WTC11 (cell line): ENCODE data around the gene SIGLEC7. TPM values are rescaled to one million over a fixed set of nuclear protein-coding genes. Genes with fewer than 3 reads are reported as not detected.

Source experiments
- ATAC-seq: fragments of 200-7000 bp; cut with Tn5 transposase; 2 replicates; pipeline ENCODE4 v1.10.0; 2021; ENCODE audit warnings: mild to moderate bottlenecking, moderate library complexity
- CTCF ChIA-PET: fragments of 300-600 bp; sonication (Branson Sonifier 250); formaldehyde crosslinking; loops from one replicate; lab custom pipeline; 2021; ENCODE audit warnings: antibody characterized with exemption; lab: Charles Lee
- POLR2A ChIA-PET: fragments of 350-600 bp; sonication (Branson Sonifier 250); formaldehyde crosslinking; loops from one replicate; lab custom pipeline; 2021; ENCODE audit warnings: antibody characterized with exemption; lab: Charles Lee
- DNase-seq: peaks from one replicate; pipeline ENCODE4 v3.0.0; 2021; ENCODE audit warnings: low spot score
- H3K27ac Mint-ChIP-seq: 2 replicates; pipeline ENCODE4 v1.8.0; 2021; ENCODE audit warnings: mixed read lengths
- H3K27me3 Mint-ChIP-seq: 2 replicates; pipeline ENCODE4 v1.8.0; 2021; ENCODE audit warnings: low read depth, mild to moderate bottlenecking, moderate library complexity, mixed read lengths
- H3K36me3 Mint-ChIP-seq: 2 replicates; pipeline ENCODE4 v1.8.0; 2021; ENCODE audit warnings: mixed read lengths
- H3K4me1 Mint-ChIP-seq: 2 replicates; pipeline ENCODE4 v1.8.0; 2022; ENCODE audit warnings: mixed read lengths
- H3K4me3 Mint-ChIP-seq: 2 replicates; pipeline ENCODE4 v1.8.0; 2021; ENCODE audit warnings: mild to moderate bottlenecking, moderate library complexity, mixed read lengths
- H3K9me3 Mint-ChIP-seq: 2 replicates; pipeline ENCODE4 v1.8.0; 2021; ENCODE audit warnings: mixed read lengths
- ARID4B ChIP-seq: sonication (generic); formaldehyde crosslinking; IDR thresholded peaks from 2 replicates; pipeline ENCODE4 v1.8.0; 2023; ENCODE audit warnings: missing genetic modification reagents, mild to moderate bottlenecking, borderline replicate concordance
- E2F5 ChIP-seq: sonication (generic); formaldehyde crosslinking; IDR thresholded peaks from 2 replicates; pipeline ENCODE4 v1.8.1; 2022; ENCODE audit warnings: mild to moderate bottlenecking, moderate library complexity, missing genetic modification reagents
- ETV6 ChIP-seq: sonication (generic); formaldehyde crosslinking; IDR thresholded peaks from 2 replicates; pipeline ENCODE4 v1.8.1; 2022; ENCODE audit warnings: mild to moderate bottlenecking, missing genetic modification reagents
- GTF2I ChIP-seq: fragments of 250-450 bp; sonication (Bioruptor Pico); conservative IDR thresholded peaks from 2 replicates; pipeline ENCODE4 v1.4.0; 2021; ENCODE audit warnings: mild to moderate bottlenecking
- HMGXB4 ChIP-seq: sonication (generic); formaldehyde crosslinking; IDR thresholded peaks from 2 replicates; pipeline ENCODE4 v1.8.1; 2023; ENCODE audit warnings: mild to moderate bottlenecking, moderate library complexity, missing genetic modification reagents
- MAX ChIP-seq: sonication (generic); formaldehyde crosslinking; IDR thresholded peaks from 2 replicates; pipeline ENCODE4 v1.8.0; 2022; ENCODE audit warnings: mild to moderate bottlenecking, missing genetic modification reagents
- MLX ChIP-seq: sonication (generic); formaldehyde crosslinking; IDR thresholded peaks from 2 replicates; pipeline ENCODE4 v1.8.1; 2023; ENCODE audit warnings: mild to moderate bottlenecking, missing genetic modification reagents, moderate library complexity
- NFATC4 ChIP-seq: fragments of 250-450 bp; sonication (Bioruptor Pico); IDR thresholded peaks from 2 replicates; pipeline ENCODE4 v1.9.0; 2021; ENCODE audit warnings: mild to moderate bottlenecking
- NFYB ChIP-seq: sonication (generic); formaldehyde crosslinking; conservative IDR thresholded peaks from 2 replicates; pipeline ENCODE4 v1.8.0; 2022; ENCODE audit warnings: low read depth, missing genetic modification reagents
- RORB ChIP-seq: fragments of 250-450 bp; sonication (Bioruptor Pico); IDR thresholded peaks from 2 replicates; pipeline ENCODE4 v1.9.0; 2021; ENCODE audit warnings: mild to moderate bottlenecking
- TEAD1 ChIP-seq: sonication (generic); formaldehyde crosslinking; IDR thresholded peaks from 2 replicates; pipeline ENCODE4 v1.8.0; 2022; ENCODE audit warnings: mild to moderate bottlenecking, missing genetic modification reagents
- ZBTB21 ChIP-seq: sonication (generic); formaldehyde crosslinking; IDR thresholded peaks from 2 replicates; pipeline ENCODE4 v1.8.1; 2023; ENCODE audit warnings: mild to moderate bottlenecking, missing genetic modification reagents, borderline replicate concordance
- ZNF121 ChIP-seq: sonication (generic); formaldehyde crosslinking; IDR thresholded peaks from 2 replicates; pipeline ENCODE4 v1.8.0; 2023; ENCODE audit warnings: missing genetic modification reagents
- ZNF317 ChIP-seq: sonication (generic); formaldehyde crosslinking; IDR thresholded peaks from 2 replicates; pipeline ENCODE4 v1.8.1; 2023; ENCODE audit warnings: low read depth, mild to moderate bottlenecking, moderate library complexity, missing genetic modification reagents, borderline replicate concordance
- ZNF396 ChIP-seq: fragments of 250-450 bp; sonication (Bioruptor Pico); IDR thresholded peaks from 2 replicates; pipeline ENCODE4 v1.8.0; 2021; ENCODE audit warnings: mild to moderate bottlenecking, moderate library complexity, borderline replicate concordance
- ZNF532 ChIP-seq: fragments of 250-450 bp; sonication (Bioruptor Pico); IDR thresholded peaks from 2 replicates; pipeline ENCODE4 v1.9.0; 2021; ENCODE audit warnings: mild to moderate bottlenecking, borderline replicate concordance
- total RNA-seq: library from RNA; stranded (reverse); gene quantifications from 3 replicates; pipeline ENCODE4 v1.2.3, GENCODE V29; 2021

Gene SIGLEC7
- total RNA-seq, 1 experiment from 2014 or later = not detected

GRCh38 chr19:51098365-51099046 is 43.6 kb upstream of the SIGLEC7 start:
- TF ChIP-seq ZBTB21 (CRISPR knock-in tag) = no peak
- no peak for TF ChIP-seq HMGXB4 (CRISPR knock-in tag)
- no peak for TF ChIP-seq ARID4B
- no peak for TF ChIP-seq NFYB (CRISPR knock-in tag)
- no peak for TF ChIP-seq MAX (CRISPR knock-in tag)
- no peak for TF ChIP-seq RORB (CRISPR knock-in tag)
- Mint-ChIP-seq H3K9me3 (no peaks in the 10 kb centered on the region), H3K27ac (no peak overlapping the region), H3K27me3 (no peaks in the 10 kb centered on the region), H3K36me3 (peaks cover 7% of the 10 kb centered on the region; the same call in 1 of the 2 replicates), H3K4me3 (no peak overlapping the region), H3K4me1 (peaks cover 12% of the 10 kb centered on the region)
- ChIA-PET CTCF (no interaction called here), POLR2A (no interaction called here)
- ATAC-seq (no peak; the same call in 1 of the 2 replicates), DNase-seq (no peak)

GRCh38 chr19:51099047-51099382 is 43.1 kb upstream of the SIGLEC7 start:
- Mint-ChIP-seq H3K4me3 (no peak overlapping the region), H3K27me3 (no peaks in the 10 kb centered on the region), H3K27ac (no peak overlapping the region), H3K36me3 (peaks cover 7% of the 10 kb centered on the region; the same call in 1 of the 2 replicates), H3K4me1 (peaks cover 7% of the 10 kb centered on the region), H3K9me3 (no peaks in the 10 kb centered on the region)
- TF ChIP-seq NFATC4 (CRISPR knock-in tag) = no peak
- TF ChIP-seq ETV6 (CRISPR knock-in tag) = no peak
- TF ChIP-seq GTF2I (CRISPR knock-in tag) = no peak
- TF ChIP-seq ZNF317 (CRISPR knock-in tag) = no peak
- DNase-seq = no peak
- ChIA-PET POLR2A (no interaction called here), CTCF (interaction anchor here (1.0 kb wide), 1 partner anchor 78 kb away, joined by 3 read pairs; no protein-coding TSS in a partner anchor)
- ATAC-seq = no peak

- H3K4me3 Mint-ChIP-seq = no peak overlapping the region
- no peaks in the 10 kb centered on the region for H3K27me3 Mint-ChIP-seq
- no peaks in the 10 kb centered on the region for H3K4me1 Mint-ChIP-seq
- no peak overlapping the region for H3K27ac Mint-ChIP-seq
- H3K36me3 Mint-ChIP-seq = peaks cover 7% of the 10 kb centered on the region; the same call in 1 of the 2 replicates
- H3K9me3 Mint-ChIP-seq = no peaks in the 10 kb centered on the region
- no peak for ATAC-seq
- no peak for DNase-seq
- ChIA-PET CTCF (interaction anchor here (2.5 kb wide), 1 partner anchor 84 kb away, joined by 17 read pairs; no protein-coding TSS in a partner anchor), POLR2A (no interaction called here)
- no peak for TF ChIP-seq ZNF532 (CRISPR knock-in tag)
- TF ChIP-seq MLX = no peak
- TF ChIP-seq TEAD1 (CRISPR knock-in tag) = no peak
- TF ChIP-seq E2F5 (CRISPR knock-in tag) = no peak
- no peak for TF ChIP-seq NFYB (CRISPR knock-in tag)
- TF ChIP-seq ZNF121 (CRISPR knock-in tag) = no peak
- no peak for TF ChIP-seq ZNF396 (CRISPR knock-in tag)
These were observed 41.5 kb upstream of the SIGLEC7 start for GRCh38 chr19:51100601-51101000.
